AML-193 (cell line): ENCODE results near the gene MXRA8.
A peak's percentile ranks its signal among the peaks of the same experiment; 100 is the strongest.

Experiments used
- DNase-seq, 2 experiments: peaks; one replicate each; lab custom pipeline; 2025; lab: John Stamatoyannopoulos, UW

MXRA8 gene

GRCh38 chr1:1307261-1307922 lies 51.0 kb downstream of the MXRA8 start:
- DNase-seq = peak in 1 of 2 experiments; percentile 33

GRCh38 chr1:1306661-1307260 lies 51.6 kb downstream of the MXRA8 start:
- no peak for DNase-seq

GRCh38 chr1:1306070-1306660 lies 52.2 kb downstream of the MXRA8 start:
- no peak for DNase-seq

DNA sequence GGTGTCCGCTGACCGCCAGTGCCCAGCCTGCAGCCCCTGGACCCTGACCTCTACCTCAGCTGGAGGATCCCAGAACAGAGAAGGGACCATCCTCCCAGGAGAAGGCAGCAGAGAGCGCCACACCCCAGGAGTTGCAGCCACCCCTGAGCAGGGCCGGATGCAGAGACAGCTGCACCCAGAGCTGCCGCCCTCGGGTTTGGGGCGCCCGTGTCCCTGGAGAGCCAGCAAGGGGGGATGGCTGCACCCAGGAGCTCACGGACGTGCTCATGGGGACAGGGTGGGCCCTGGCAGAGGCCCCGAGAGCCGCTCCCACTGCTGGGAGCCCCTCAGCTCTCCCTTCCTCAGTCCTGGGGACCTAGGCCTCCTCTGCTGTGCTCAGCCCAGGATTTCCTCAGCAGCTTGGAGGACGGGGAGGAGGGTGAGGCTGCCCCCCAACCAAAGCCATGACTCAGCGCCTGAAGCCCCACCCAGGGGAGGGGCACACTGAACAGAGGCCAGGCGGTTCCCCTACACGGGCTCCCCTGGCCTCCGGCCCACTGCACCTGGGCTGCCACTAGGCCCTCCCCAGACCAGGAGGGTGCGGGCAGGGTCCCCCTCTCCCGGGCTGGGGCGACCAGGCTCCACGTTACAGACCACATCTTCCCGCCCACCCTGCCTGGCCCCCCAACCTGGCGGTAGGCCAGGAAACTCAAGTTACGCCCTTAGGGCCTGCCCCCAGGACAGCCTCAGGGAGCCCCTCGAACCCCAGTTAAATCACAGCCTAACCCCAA lies 52.9 kb downstream of the MXRA8 start:
- DNase-seq = peak; percentile 36 to 42

DNA sequence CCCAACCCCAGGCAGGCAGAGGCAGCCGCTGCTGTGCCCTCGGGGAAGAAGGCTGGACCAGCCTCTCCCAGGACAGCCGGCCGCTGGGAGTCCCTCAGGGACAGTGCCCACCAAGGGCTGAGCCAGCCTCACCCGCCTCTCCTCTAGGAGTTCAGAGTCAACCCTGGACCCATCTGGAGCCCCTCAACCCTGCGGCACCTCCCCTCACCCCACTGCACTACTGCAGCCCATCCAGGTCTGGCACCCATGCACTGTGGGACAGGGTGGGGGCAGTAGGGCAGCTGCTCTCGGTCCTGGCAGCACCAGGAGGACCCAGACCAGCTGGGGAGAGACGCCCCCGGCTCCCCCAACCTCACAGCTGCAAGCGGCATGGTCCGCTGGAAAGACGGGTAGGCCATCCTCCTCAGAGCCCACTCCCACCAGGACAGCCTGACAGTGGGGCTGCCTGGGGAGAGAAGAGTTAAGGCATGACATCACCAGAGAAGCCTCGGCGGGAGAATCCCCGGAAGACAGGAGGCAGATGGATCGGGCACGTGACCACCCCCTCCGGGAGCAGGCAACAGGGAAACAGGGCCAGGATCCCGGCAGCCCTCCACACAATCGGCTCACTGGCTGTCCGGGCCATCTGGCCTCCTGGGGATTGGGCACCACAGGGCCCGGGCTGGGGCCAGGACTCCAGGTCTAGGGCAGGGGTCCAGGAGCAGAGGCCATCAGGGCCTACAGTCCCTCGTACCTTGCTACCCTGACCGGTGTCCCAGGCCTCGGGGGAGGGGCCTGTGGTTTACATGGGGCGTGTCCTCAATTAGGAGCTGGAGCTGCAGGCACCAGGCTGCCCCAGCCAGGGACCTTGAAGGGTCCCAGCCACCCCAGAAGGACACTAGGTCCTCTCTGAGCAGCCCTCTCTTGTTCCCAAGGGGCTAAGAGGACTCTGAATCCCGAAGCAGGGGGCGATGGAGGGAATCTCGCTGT lies 53.7 kb downstream of the MXRA8 start:
- DNase-seq = no peak

- DNase-seq = no peak
Observed at GRCh38 chr1:1303736-1304135, 54.6 kb downstream of the MXRA8 start.

GRCh38 chr1:1302951-1303509 lies 55.3 kb downstream of the MXRA8 start:
- no peak for DNase-seq
